T-helper 17 cell (primary cell): Measurements from ENCODE around the gene SNX1. TPM values are rescaled to one million over a fixed set of nuclear protein-coding genes. Genes with fewer than 3 reads are reported as not detected.
"Not testable (repeated sequence)": the region's sequence is repeated elsewhere in the genome, so short reads cannot be mapped to it uniquely, and the experiment has no call there.

Experiments
- ATAC-seq: fragments of 150-1000 bp; cut with Tn5 transposase; 2 replicates; pipeline ENCODE4 v1.10.0; 2021; ENCODE audit warnings: mild to moderate bottlenecking, moderate library complexity
- DNase-seq, 3 donors: peaks; one replicate each; pipeline versions ENCODE4 v3.0.0 to v3.0.0-alpha.2; 2020 to 2021
- H3K9me3 ChIP-seq: one replicate; pipeline ENCODE4 v1.7.0; 2013; ENCODE audit warnings: low read length, mild to moderate bottlenecking; ENCODE audit not compliant: control insufficient read depth, poor library complexity, severe bottlenecking
- H3K27ac Mint-ChIP-seq: one replicate; pipeline ENCODE4 v1.8.0; 2022; ENCODE audit warnings: mild to moderate bottlenecking, moderate library complexity, mixed read lengths
- H3K27me3 Mint-ChIP-seq: one replicate; pipeline ENCODE4 v1.8.0; 2022; ENCODE audit warnings: mixed read lengths
- H3K36me3 Mint-ChIP-seq: one replicate; pipeline ENCODE4 v1.8.0; 2022; ENCODE audit warnings: low read depth, mixed read lengths
- H3K4me1 Mint-ChIP-seq: one replicate; pipeline ENCODE4 v1.8.0; 2022; ENCODE audit warnings: mild to moderate bottlenecking, mixed read lengths
- H3K4me3 Mint-ChIP-seq: one replicate; pipeline ENCODE4 v1.8.0; 2022; ENCODE audit warnings: mild to moderate bottlenecking, moderate library complexity, mixed read lengths
- total RNA-seq, 4 donors: library from RNA in 2 of 4; stranded (reverse) in 2 of 4; gene quantifications; one replicate each; pipeline ENCODE4 v1.2.3 and lab custom pipeline; 2022 to 2026

Gene SNX1
- total RNA-seq, 2 donors from 2014 or later = 87.1 to 111 TPM

GRCh38 chr15:64092864-64093626, 2.7 kb upstream of the SNX1 start:
- Mint-ChIP-seq H3K27me3 (no peaks in the 10 kb centered on the region), H3K4me3 (peak overlapping the region; percentile 99), H3K4me1 (peaks cover 69% of the 10 kb centered on the region), H3K36me3 (peaks cover 9% of the 10 kb centered on the region), H3K27ac (peak overlapping the region; percentile 99)
- peak in 1 of 3 donors; percentile 15 for DNase-seq
- no peaks in the 10 kb centered on the region for H3K9me3 ChIP-seq
- ATAC-seq = no peak

GRCh38 chr15:64093627-64094417, 2.0 kb upstream of the SNX1 start, which contains the start of gene CIAO2A:
TSS of gene CIAO2A (minus strand) at chr15:64093838. CDS start at chr15:64093768, 70 bp downstream.
- Mint-ChIP-seq H3K4me1 (peaks cover 71% of the 10 kb centered on the region), H3K4me3 (peak within 1 kb of the TSS; percentile 99), H3K27me3 (no peaks in the 10 kb centered on the region), H3K36me3 (peaks cover 9% of the 10 kb centered on the region), H3K27ac (peak within 1 kb of the TSS; percentile 99)
- H3K9me3 ChIP-seq = no peaks in the 10 kb centered on the region
- ATAC-seq = peak; percentile 77
- peak; percentile 73 to 84 (median 77) for DNase-seq

- H3K4me1 Mint-ChIP-seq = peaks cover 68% of the 10 kb centered on the region
- no peaks in the 10 kb centered on the region for H3K9me3 ChIP-seq
- DNase-seq (no peak), ATAC-seq (no peak)
- peak overlapping the region; percentile 99 for H3K4me3 Mint-ChIP-seq
- H3K27ac Mint-ChIP-seq = peak overlapping the region; percentile 99
- peaks cover 6% of the 10 kb centered on the region for H3K36me3 Mint-ChIP-seq
- H3K27me3 Mint-ChIP-seq = no peaks in the 10 kb centered on the region
Observed at GRCh38 chr15:64095431-64095794, 369 bp upstream of the SNX1 start.

- ATAC-seq = no peak
- Mint-ChIP-seq H3K27ac (peak overlapping the region; percentile 99), H3K4me1 (peaks cover 64% of the 10 kb centered on the region), H3K4me3 (peak overlapping the region; percentile 99), H3K27me3 (no peaks in the 10 kb centered on the region), H3K36me3 (peaks cover 6% of the 10 kb centered on the region)
- DNase-seq = no peak
- no peaks in the 10 kb centered on the region for H3K9me3 ChIP-seq
Observed at GRCh38 chr15:64096668-64097384, 1.0 kb downstream of the SNX1 start.

- H3K9me3 ChIP-seq = no peaks in the 10 kb centered on the region
- Mint-ChIP-seq H3K27ac (peak overlapping the region; percentile 99), H3K4me3 (no peak overlapping the region), H3K4me1 (peaks cover 44% of the 10 kb centered on the region), H3K36me3 (peaks cover 2% of the 10 kb centered on the region), H3K27me3 (no peaks in the 10 kb centered on the region)
- DNase-seq (no peak), ATAC-seq (no peak)
Observed at GRCh38 chr15:64099379-64099778, 3.6 kb downstream of the SNX1 start.

- Mint-ChIP-seq H3K36me3 (no peaks in the 10 kb centered on the region), H3K4me3 (no peak overlapping the region), H3K4me1 (peaks cover 34% of the 10 kb centered on the region), H3K27ac (no peak overlapping the region), H3K27me3 (no peaks in the 10 kb centered on the region)
- ATAC-seq (no peak), DNase-seq (no peak)
- no peaks in the 10 kb centered on the region for H3K9me3 ChIP-seq
Observed at GRCh38 chr15:64100958-64101357, 5.2 kb downstream of the SNX1 start.

GRCh38 chr15:64102497-64102896, 6.7 kb downstream of the SNX1 start:
- H3K27ac Mint-ChIP-seq = no peak overlapping the region
- no peaks in the 10 kb centered on the region for H3K36me3 Mint-ChIP-seq
- DNase-seq = no peak
- no peaks in the 10 kb centered on the region for H3K27me3 Mint-ChIP-seq
- ATAC-seq = no peak
- H3K9me3 ChIP-seq = no peaks in the 10 kb centered on the region
- H3K4me1 Mint-ChIP-seq = peaks cover 32% of the 10 kb centered on the region
- peak overlapping the region; percentile 4 for H3K4me3 Mint-ChIP-seq

- H3K4me3 Mint-ChIP-seq = no peak overlapping the region
- ATAC-seq = no peak
- H3K27ac Mint-ChIP-seq = no peak overlapping the region
- H3K4me1 Mint-ChIP-seq = peaks cover 26% of the 10 kb centered on the region
- no peak for DNase-seq
- H3K9me3 ChIP-seq = no peaks in the 10 kb centered on the region
- no peaks in the 10 kb centered on the region for H3K27me3 Mint-ChIP-seq
- no peaks in the 10 kb centered on the region for H3K36me3 Mint-ChIP-seq
Observed at GRCh38 chr15:64105113-64105704, 9.4 kb downstream of the SNX1 start.

GRCh38 chr15:64107337-64107736, 11.6 kb downstream of the SNX1 start:
- Mint-ChIP-seq H3K36me3 (no peaks in the 10 kb centered on the region), H3K4me3 (no peak overlapping the region), H3K27ac (no peak overlapping the region), H3K27me3 (no peaks in the 10 kb centered on the region), H3K4me1 (peaks cover 34% of the 10 kb centered on the region)
- DNase-seq (no peak), ATAC-seq (no peak)
- H3K9me3 ChIP-seq = no peaks in the 10 kb centered on the region

GRCh38 chr15:64110108-64110701, 14.4 kb downstream of the SNX1 start:
- not testable (repeated sequence) for H3K27me3 Mint-ChIP-seq, H3K9me3 ChIP-seq, ATAC-seq, DNase-seq
- H3K4me3 Mint-ChIP-seq = peak overlapping the region; percentile 68
- peaks cover 11% of the 10 kb centered on the region for H3K36me3 Mint-ChIP-seq
- H3K4me1 Mint-ChIP-seq = peaks cover 32% of the 10 kb centered on the region
- peak overlapping the region; percentile 69 for H3K27ac Mint-ChIP-seq

- H3K4me3 Mint-ChIP-seq = peak overlapping the region; percentile 68
- H3K27me3 Mint-ChIP-seq = no peaks in the 10 kb centered on the region
- H3K9me3 ChIP-seq = no peaks in the 10 kb centered on the region
- H3K4me1 Mint-ChIP-seq = peaks cover 30% of the 10 kb centered on the region
- ATAC-seq (peak; percentile 68), DNase-seq (no peak)
- peak overlapping the region; percentile 69 for H3K27ac Mint-ChIP-seq
- peaks cover 11% of the 10 kb centered on the region for H3K36me3 Mint-ChIP-seq
Observed at GRCh38 chr15:64110950-64111678, 15.3 kb downstream of the SNX1 start.

GRCh38 chr15:64111679-64112050, 15.9 kb downstream of the SNX1 start:
- H3K27me3 Mint-ChIP-seq = no peaks in the 10 kb centered on the region
- peak overlapping the region; percentile 69 for H3K27ac Mint-ChIP-seq
- no peak for DNase-seq
- H3K4me3 Mint-ChIP-seq = no peak overlapping the region
- no peaks in the 10 kb centered on the region for H3K9me3 ChIP-seq
- no peak for ATAC-seq
- peaks cover 25% of the 10 kb centered on the region for H3K4me1 Mint-ChIP-seq
- H3K36me3 Mint-ChIP-seq = peaks cover 11% of the 10 kb centered on the region
